GM19324 (cell line): ENCODE measurements around the gene FAAP20.

Experiments
- ATAC-seq: cut with Tn5 transposase; IDR thresholded peaks from one replicate; pipeline ENCODE4 v1.9.1; 2021; ENCODE audit warnings: mild to moderate bottlenecking, moderate library complexity; ENCODE audit not compliant: unreplicated experiment, low FRiP score

FAAP20 gene

DNA sequence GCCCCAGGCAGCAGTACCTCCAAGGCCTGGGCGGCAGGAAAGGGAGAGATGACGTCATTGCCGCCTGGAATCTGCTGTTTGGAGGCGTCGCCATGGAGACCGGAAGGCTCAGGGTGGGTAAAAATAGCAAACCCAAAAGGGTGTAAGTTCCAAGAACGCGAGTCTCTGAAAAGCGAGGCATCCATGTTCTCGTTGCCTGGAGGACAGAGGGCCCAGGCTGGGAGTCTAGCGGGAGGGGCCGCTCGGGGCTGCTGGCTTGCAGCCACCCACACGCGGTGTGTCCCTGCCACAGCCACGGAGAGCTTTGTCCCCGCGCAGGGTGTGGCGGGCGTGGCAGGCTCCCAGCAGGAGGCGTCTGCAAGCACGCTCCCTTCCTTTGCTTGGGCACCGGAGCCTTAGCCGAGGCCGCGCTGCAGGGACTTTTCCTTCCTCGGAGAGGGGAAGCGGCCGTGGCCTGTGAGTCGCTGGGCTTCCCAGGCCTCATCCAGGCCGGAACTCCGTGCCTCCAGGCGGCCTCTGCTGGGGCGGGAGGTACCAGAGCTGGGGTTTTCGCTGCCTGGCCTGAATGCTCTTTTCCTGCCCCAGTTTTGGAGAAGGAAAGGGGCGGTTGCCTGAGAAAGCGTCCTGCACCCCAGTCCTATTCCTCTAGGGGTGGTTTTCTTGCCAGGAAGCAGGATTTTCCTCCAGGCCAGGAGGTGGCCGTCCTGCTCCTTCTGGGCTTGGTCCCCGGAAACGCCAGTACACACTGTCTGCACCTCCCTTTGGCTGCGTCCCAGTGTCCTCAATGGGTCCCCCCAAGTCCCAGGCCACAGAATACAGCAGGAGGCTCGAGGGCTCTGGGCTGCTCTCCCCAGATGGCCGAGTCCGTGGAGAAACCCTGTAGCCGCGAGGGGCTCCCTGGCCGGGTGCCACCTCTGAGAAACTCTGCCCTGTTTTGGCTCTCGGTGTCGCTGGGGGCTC lies 18.2 kb upstream of the FAAP20 start:
- ATAC-seq = no peak

DNA sequence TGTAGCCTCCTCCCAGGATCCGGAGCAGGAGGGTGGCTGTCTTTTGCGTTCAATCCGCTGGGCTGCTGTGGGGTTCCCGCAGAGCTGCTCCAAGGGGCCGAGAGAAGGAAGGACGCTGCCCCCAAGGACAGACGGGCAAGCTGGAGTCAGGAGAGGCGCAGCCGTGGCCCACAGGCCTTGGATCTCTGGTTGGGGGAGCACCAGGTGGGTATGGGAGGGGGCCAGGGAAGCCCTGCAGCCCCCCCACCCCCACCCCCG lies 17.6 kb upstream of the FAAP20 start:
- ATAC-seq = no peak

DNA sequence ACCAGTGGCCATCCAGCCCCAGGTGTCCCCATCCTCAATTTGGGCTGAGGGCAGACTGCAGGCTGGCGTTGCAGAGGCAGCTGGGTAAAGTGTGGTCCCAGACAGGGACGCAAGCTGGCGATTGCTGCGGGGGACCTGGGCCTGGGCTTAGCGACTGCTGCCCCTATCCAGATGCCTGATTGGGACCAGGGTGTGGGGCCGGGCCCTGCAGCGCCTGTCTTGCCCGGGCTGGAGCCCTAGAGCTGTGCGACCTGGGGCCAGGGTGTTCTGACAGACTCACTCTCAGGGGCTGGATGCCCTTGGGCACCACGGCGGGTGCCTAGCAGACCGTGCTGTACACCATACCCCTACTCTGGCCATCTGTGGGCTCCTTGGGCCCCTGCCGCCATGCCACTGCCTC lies 16.2 kb upstream of the FAAP20 start:
- ATAC-seq = no peak

DNA sequence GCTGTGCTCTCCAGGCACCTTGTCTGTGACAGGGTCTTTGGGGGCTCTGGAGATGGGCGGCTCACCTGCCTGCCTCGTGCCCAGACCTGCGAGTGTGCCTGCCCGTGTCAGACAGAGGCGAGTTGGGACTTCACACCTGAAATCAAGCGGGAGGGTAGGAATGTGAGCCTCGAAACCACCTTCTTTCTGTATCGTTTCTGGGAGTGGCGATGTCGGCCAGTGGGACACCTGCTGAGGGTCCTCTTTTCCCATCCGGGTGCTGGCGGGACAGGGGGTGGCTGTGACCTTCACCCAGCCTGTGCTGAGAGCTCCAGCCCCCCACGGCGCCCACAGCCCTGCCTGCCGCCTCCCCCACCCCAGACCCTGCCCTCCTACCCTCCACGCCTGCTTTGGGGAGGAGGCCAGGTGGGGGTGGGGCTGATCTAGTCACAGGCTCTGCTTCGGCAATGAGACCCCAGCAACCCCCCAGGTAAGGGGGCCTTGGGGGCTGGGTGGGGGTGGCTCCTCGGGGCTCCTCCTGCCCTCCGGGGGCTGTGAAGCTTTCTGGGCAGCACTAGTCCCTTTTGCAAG lies 15.6 kb upstream of the FAAP20 start:
- no peak for ATAC-seq

DNA sequence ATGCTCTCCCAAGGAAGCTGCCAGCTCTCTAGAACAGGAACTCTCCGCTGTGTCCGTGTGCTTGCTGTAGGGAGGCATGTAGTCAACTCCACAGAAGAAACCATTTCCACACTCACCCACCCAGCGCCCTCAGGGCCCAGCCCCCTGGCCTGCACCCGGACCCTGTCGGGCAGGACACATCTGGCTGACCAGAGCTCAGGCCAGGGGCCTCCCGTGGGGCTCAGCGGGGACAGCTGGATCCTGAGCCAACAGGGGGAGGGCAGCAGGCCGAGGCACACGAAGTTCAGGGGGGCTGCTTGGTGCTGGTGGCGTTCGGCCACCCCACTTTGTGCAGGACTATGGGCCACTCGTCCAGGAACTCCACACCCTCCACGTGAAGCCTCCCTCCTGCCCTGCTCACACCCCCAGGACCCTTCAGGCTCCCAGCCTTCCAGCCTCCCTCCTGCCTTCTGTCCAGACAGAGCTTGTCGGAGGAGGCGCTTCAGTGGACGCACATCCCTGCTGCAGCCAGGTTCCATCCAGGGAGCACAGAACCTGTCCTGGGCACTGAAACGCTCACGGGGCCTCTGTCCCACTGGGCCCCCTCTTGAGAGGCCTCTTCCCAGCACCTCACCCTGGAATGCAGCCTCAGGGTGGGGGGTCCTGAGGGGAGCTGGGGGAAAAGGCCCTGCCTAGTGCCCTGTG lies 15.0 kb upstream of the FAAP20 start:
- ATAC-seq = no peak

DNA sequence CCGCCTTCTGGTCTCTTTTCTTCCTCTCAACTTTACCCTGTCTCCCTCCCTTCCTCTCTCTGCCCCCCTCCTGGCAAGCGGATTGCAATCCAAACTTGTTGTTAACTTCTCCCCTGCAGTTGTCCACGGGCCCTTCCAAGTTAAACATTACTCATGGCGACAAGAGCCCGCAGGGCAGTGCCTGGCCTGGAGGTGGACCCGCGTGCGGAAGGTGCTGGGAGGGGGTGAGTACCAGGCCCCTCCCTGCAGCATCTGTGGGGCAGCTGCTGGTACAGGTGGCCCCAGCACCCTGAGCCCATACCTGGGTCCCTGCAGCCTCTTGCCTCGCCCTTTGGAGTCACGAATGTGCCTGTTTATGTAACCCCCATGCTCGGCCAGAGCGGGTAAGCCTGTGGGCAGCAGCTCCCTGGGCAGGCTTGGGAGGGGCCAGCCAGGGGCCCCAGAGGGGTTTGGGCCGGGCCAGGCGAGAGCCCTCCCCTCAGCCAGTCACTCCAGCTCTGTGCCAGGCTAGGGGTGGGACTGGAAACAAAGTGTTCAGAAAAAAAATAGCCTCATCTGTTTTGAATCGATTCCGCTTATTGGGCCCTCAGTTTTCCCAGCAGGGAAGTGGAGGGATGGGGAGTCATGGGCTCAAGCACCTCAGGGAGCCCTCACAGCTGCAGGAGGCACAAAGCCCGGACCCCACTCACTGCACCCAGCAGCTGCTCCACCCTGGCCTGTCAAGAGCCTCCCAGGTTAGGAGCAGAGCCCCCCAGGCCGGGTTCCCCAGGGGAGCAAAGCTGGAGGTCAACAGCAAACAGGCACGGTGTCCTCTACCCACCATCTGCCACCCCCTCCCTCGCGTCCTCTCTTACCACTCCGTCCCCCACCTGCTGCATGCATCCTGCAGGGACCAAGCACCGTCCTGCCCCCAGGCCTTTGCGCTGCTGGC lies 14.0 kb upstream of the FAAP20 start:
- no peak for ATAC-seq

GRCh38 chr1:2206813-2207487 lies 12.4 kb upstream of the FAAP20 start:
- ATAC-seq = no peak

GRCh38 chr1:2205191-2205952 lies 10.8 kb upstream of the FAAP20 start:
- peak; percentile 74 for ATAC-seq

DNA sequence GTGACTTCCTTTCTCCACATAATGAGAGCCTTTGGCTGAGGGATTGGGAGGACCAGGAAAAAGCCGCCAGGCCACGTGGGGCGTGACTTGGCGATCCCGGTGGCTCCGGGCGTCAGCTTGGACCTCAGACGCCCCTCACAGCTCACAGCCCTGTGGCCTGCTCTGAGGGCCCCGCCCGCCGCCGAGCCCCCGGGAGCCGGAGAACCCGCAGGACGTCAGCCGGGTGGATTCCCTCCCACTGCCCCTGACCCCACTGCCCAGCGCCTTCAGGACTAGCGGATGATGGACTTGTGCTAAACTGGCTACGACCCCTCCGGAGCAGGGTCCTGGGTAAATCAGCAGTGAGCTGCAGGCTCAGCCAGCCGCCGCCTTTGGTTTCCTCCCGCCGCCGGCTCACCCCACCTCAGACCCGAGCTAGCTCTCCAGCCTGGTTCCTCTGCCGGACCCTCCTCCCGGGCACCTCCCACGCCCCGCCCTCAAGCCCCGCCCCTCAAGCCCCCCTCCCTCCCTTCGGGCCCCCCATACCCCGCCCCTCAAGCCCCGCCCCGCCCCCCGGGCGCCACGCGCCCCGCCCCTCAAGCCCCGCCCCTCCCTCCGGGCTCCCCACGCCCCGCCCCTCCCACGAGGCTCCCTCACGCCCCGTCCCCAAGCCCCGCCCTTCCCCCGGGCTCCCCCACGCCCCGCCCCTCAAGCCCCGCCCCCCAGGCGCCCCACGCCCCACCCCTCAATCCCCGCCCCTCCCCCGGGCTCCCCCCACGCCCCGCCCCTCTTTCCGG lies 10.0 kb upstream of the FAAP20 start:
- no peak for ATAC-seq

DNA sequence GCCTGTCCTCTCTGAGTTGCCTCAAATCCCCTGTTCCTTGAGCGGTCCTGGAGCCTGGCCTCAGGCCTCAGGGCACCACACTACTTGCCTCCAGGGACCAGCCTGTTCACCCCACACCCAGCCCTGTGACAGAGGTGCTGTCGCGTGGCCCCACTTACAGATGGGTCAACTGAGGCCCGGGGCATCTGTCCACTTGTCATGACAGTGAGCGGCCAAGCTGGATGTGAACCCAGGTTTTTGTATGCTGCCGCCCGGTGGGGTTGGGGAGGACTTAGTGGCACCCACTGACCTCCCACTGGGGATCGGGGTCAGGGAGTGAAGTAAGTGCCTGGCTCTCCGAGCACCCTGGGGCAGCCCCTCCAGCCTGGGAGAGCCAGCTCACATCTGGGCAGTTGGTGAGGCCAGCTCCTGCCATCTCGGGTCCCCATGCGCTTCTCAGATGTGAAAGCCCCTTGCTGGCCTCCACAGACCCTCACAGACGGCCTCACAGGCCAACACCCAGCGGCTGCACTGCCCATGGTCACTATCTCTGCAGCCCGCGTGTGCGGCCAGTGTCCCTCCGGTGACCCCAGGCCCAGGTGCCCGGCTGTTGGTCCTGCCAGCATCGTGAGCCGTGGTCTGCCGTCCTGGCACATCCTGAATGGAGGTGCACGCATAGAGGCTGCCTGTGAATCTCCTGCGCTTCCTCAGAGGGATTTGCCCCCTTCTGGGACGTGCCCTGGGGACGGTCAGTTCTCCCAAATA lies 9.3 kb upstream of the FAAP20 start:
- ATAC-seq = no peak

- ATAC-seq = no peak
Measured at GRCh38 chr1:2202843-2203601, 8.4 kb upstream of the FAAP20 start.

DNA sequence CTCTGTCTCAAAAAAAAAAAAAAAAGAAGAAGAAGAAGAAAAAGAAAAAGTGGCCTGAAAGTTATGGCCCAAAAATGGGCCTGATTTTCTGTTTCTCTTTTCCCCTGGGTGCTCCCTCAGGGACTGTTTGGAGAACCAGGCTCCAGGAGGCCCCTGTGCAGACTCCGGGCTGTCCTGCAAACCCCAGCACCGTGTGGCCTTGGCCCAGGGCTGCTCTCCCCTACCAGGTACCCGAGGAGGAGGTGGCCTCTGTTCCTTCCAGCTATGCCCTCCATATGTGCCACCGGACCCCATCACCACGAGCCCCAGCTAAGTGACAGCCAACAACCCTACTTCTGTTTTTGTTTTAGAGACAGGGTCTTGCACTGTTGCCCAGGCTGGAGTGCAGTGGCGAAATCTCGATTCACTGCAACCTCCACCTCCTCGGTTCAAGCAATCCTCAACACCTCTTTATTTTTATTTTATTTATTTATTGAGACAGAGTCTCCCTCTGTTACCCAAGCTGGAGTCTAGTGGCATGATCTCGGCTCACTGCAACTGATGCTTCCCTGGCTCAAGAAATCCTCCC lies 7.5 kb upstream of the FAAP20 start:
- ATAC-seq = no peak

- no peak for ATAC-seq
Measured at GRCh38 chr1:2201062-2201461, 6.5 kb upstream of the FAAP20 start.

- no peak for ATAC-seq
Measured at GRCh38 chr1:2200308-2200943, 5.9 kb upstream of the FAAP20 start.

- peak; percentile 26 for ATAC-seq
Measured at GRCh38 chr1:2199042-2199810, 4.7 kb upstream of the FAAP20 start.

DNA sequence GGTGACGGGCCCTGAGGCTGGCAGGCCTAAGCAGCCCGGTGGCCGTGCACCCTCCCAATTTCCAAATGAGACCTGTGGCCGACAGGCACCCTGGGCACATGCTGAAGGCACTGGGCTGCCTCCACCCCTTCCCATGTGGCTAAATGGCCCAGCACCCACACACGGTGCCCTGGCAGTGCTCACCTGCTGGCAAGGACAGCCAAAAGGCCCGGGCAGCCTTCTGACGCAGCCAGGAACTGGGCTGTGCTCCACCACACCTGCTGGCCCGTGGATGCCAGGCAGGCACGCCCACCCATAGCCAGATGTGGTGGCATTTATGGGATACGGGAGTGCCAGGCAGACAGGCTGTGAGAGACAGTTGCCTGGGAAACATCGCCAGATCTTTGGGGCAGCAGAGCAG lies 4.0 kb upstream of the FAAP20 start:
- no peak for ATAC-seq
